HG03520 (cell line): ENCODE results near the gene STARD13.

ENCODE experiments used
- ATAC-seq: cut with Tn5 transposase; IDR thresholded peaks from one replicate; pipeline ENCODE4 v1.9.1; 2021; ENCODE audit warnings: mild to moderate bottlenecking, moderate library complexity; ENCODE audit not compliant: unreplicated experiment

The STARD13 gene

GRCh38 chr13:33308863-33309262 is 23.3 kb upstream of the STARD13 start:
- no peak for ATAC-seq

GRCh38 chr13:33307843-33308242 is 22.3 kb upstream of the STARD13 start:
- no peak for ATAC-seq

GRCh38 chr13:33303855-33304597 is 18.5 kb upstream of the STARD13 start:
- no peak for ATAC-seq

GRCh38 chr13:33299626-33300025 is 14.1 kb upstream of the STARD13 start:
- ATAC-seq, result no peak

- no peak for ATAC-seq
Observed at GRCh38 chr13:33296793-33297425, 11.4 kb upstream of the STARD13 start.

GRCh38 chr13:33292712-33293111 is 7.2 kb upstream of the STARD13 start:
- no peak for ATAC-seq

- ATAC-seq, result no peak
Observed at GRCh38 chr13:33290421-33290965, 4.9 kb upstream of the STARD13 start.

- ATAC-seq, result no peak
Observed at GRCh38 chr13:33289966-33290365, 4.4 kb upstream of the STARD13 start.

GRCh38 chr13:33287142-33287882 is 1.8 kb upstream of the STARD13 start:
- ATAC-seq, result no peak

GRCh38 chr13:33286128-33286527 is 573 bp upstream of the STARD13 start:
- no peak for ATAC-seq

- ATAC-seq, result no peak
Observed at GRCh38 chr13:33284916-33285315, 639 bp downstream of the STARD13 start.

- ATAC-seq, result no peak
Observed at GRCh38 chr13:33284031-33284430, 1.5 kb downstream of the STARD13 start.

GRCh38 chr13:33283195-33283911 is 2.2 kb downstream of the STARD13 start:
- no peak for ATAC-seq

GRCh38 chr13:33281951-33282595 is 3.5 kb downstream of the STARD13 start:
- ATAC-seq, result no peak

GRCh38 chr13:33280923-33281322 is 4.6 kb downstream of the STARD13 start:
- no peak for ATAC-seq

- ATAC-seq, result no peak
Observed at GRCh38 chr13:33280279-33280905, 5.2 kb downstream of the STARD13 start.

GRCh38 chr13:33279414-33280278 is 5.9 kb downstream of the STARD13 start:
- ATAC-seq, result no peak

- ATAC-seq, result no peak
Observed at GRCh38 chr13:33278913-33279312, 6.6 kb downstream of the STARD13 start.

- ATAC-seq, result no peak
Observed at GRCh38 chr13:33277946-33278345, 7.6 kb downstream of the STARD13 start.
